GM12878 (cell line): ENCODE measurements around the gene TUBA3C. TPM values are rescaled to one million over a fixed set of nuclear protein-coding genes. Genes with fewer than 3 reads are reported as not detected.

ENCODE experiments used
- ATAC-seq: fragments of 200-7000 bp; cut with Tn5 transposase; 3 replicates; pipeline ENCODE4 v1.9.1; 2020; ENCODE audit warnings: mild to moderate bottlenecking, moderate library complexity
- BruUV-seq: library from RNA; stranded (reverse); fragments of 400-500 nt; replicated peaks from 2 replicates; lab custom pipeline; 2021; lab: Mats Ljungman, UMichigan
- CTCF ChIA-PET: fragments of 300-600 bp; sonication (Branson Sonifier 250); formaldehyde crosslinking; extraction: SDS; loops from one replicate; lab custom pipeline; 2021; ENCODE audit warnings: inconsistent platforms; lab: Yijun Ruan, JAX
- POLR2A ChIA-PET: fragments of 350-600 bp; formaldehyde crosslinking; extraction: SDS; loops from one replicate; lab custom pipeline; 2021; ENCODE audit warnings: inconsistent platforms; lab: Charles Lee
- RAD21 ChIA-PET: fragments of 300-600 bp; sonication (Branson Sonifier 250); formaldehyde crosslinking; loops from one replicate; lab custom pipeline; 2023; ENCODE audit warnings: antibody characterized with exemption; ENCODE audit not compliant: unreplicated experiment; lab: Charles Lee
- SMC1A ChIA-PET: fragments of 300-600 bp; sonication (Branson Sonifier 250); formaldehyde crosslinking; loops from one replicate; lab custom pipeline; 2023; ENCODE audit not compliant: unreplicated experiment, uncharacterized antibody; lab: Charles Lee
- DNase-seq: peaks from one replicate; pipeline ENCODE4 v3.0.0-alpha.2; 2011; ENCODE audit warnings: low read depth, low spot score
- FAIRE-seq: peaks from 3 replicates; lab custom pipeline; 2011; peaks lifted over from hg19 to GRCh38; lab: Jason Lieb, UNC
- H2AFZ ChIP-seq: 2 replicates; pipeline ENCODE4 v1.6.0; 2011; ENCODE audit warnings: low read depth, low read length, control low read depth; ENCODE audit not compliant: control insufficient read depth
- H3K27ac ChIP-seq: 2 replicates; pipeline ENCODE4 v1.5.1; 2011; ENCODE audit warnings: control low read depth; ENCODE audit not compliant: control insufficient read depth, insufficient read depth
- H3K27me3 ChIP-seq, 2 experiments: replicated peaks in 1 of 2; 2 replicates each; pipeline versions ENCODE4 v1.6.0 to v1.6.1; 2011; ENCODE audit warnings: low read length in 1 of 2; ENCODE audit not compliant: control insufficient read depth in 2 of 2, insufficient read depth in 2 of 2
- H3K36me3 ChIP-seq, 2 experiments: 2 replicates each; pipeline ENCODE4 v1.5.1; 2011; ENCODE audit warnings: low read length in 1 of 2; ENCODE audit not compliant: control insufficient read depth in 2 of 2, insufficient read depth in 2 of 2
- H3K4me1 ChIP-seq: 2 replicates; pipeline ENCODE4 v1.6.1; 2011; ENCODE audit warnings: mild to moderate bottlenecking, low read length, moderate library complexity, mixed read lengths; ENCODE audit not compliant: control insufficient read depth, insufficient read depth
- H3K4me2 ChIP-seq: 2 replicates; pipeline ENCODE4 v1.6.0; 2011; ENCODE audit warnings: control low read depth; ENCODE audit not compliant: control insufficient read depth, insufficient read depth
- H3K4me3 ChIP-seq: fragments of 200-600 bp; sonication (generic); 2 replicates; pipeline ENCODE4 v1.5.1; 2016
- H3K79me2 ChIP-seq: 2 replicates; pipeline ENCODE4 v1.6.0; 2011; ENCODE audit warnings: low read length; ENCODE audit not compliant: control insufficient read depth, insufficient read depth
- H3K9ac ChIP-seq: 2 replicates; pipeline ENCODE4 v1.8.0; 2011; ENCODE audit warnings: low read length, control low read depth, mixed read lengths; ENCODE audit not compliant: control insufficient read depth, insufficient read depth
- H3K9me3 ChIP-seq: replicated peaks from 3 replicates; pipeline ENCODE4 v1.5.1; 2011; ENCODE audit warnings: mild to moderate bottlenecking, low read length; ENCODE audit not compliant: control insufficient read depth, insufficient read depth
- H4K20me1 ChIP-seq: 2 replicates; pipeline ENCODE4 v1.6.0; 2011; ENCODE audit not compliant: control insufficient read depth, insufficient read depth
- ATF7 ChIP-seq: fragments of 450-650 bp; IDR thresholded peaks from 2 replicates; pipeline ENCODE4 v1.6.1; 2016; ENCODE audit warnings: low read depth, mild to moderate bottlenecking
- BCL11A ChIP-seq: IDR thresholded peaks from 2 replicates; pipeline ENCODE4 v1.6.1; 2011; ENCODE audit warnings: low read depth, low read length
- GATAD2B ChIP-seq: fragments of 450-650 bp; conservative IDR thresholded peaks from 2 replicates; pipeline ENCODE4 v1.6.1; 2017; ENCODE audit warnings: low read depth, mild to moderate bottlenecking, moderate library complexity
- JUNB ChIP-seq: IDR thresholded peaks from 2 replicates; pipeline ENCODE4 v1.6.1; 2016; ENCODE audit warnings: antibody characterized with exemption, mild to moderate bottlenecking
- KDM1A ChIP-seq: fragments of 200-600 bp; sonication (generic); IDR thresholded peaks from 2 replicates; pipeline ENCODE4 v1.6.1; 2016; ENCODE audit warnings: borderline replicate concordance
- KLF5 ChIP-seq: fragments of 450-650 bp; IDR thresholded peaks from 2 replicates; pipeline ENCODE4 v1.6.1; 2014; ENCODE audit warnings: mild to moderate bottlenecking; ENCODE audit not compliant: partially characterized antibody
- LARP7 ChIP-seq: fragments of 450-650 bp; IDR thresholded peaks from 2 replicates; pipeline ENCODE4 v1.6.1; 2017; ENCODE audit warnings: mild to moderate bottlenecking
- MAX ChIP-seq: IDR thresholded peaks from 2 replicates; pipeline ENCODE4 v1.6.1; 2012; ENCODE audit warnings: low read depth, low read length, improper control_type of control experiment
- MEF2A ChIP-seq: IDR thresholded peaks from 2 replicates; pipeline ENCODE4 v1.6.1; 2011; ENCODE audit warnings: low read depth, mild to moderate bottlenecking, low read length, moderate library complexity; ENCODE audit not compliant: insufficient read depth
- MYB ChIP-seq: fragments of 150-350 bp; IDR thresholded peaks from 2 replicates; pipeline ENCODE4 v1.6.1; 2014; ENCODE audit warnings: mild to moderate bottlenecking, low read depth, low read length, borderline replicate concordance
- NBN ChIP-seq: fragments of 450-650 bp; IDR thresholded peaks from 2 replicates; pipeline ENCODE4 v1.6.1; 2016
- PAX5 ChIP-seq: IDR thresholded peaks from 2 replicates; pipeline ENCODE4 v1.6.1; 2011; ENCODE audit warnings: low read depth, low read length, borderline replicate concordance
- PKNOX1 ChIP-seq: fragments of 450-650 bp; IDR thresholded peaks from 2 replicates; pipeline ENCODE4 v1.6.1; 2016; ENCODE audit warnings: mild to moderate bottlenecking
- RCOR1 ChIP-seq: conservative IDR thresholded peaks from 2 replicates; pipeline ENCODE4 v1.6.1; 2012; ENCODE audit warnings: low read depth, low read length, improper control_type of control experiment
- SUZ12 ChIP-seq: fragments of 200-600 bp; sonication (generic); IDR thresholded peaks from one replicate; pipeline ENCODE4 v1.6.1; 2018; ENCODE audit warnings: antibody characterized with exemption, mild to moderate bottlenecking; ENCODE audit not compliant: unreplicated experiment
- TBL1XR1 ChIP-seq: IDR thresholded peaks from 2 replicates; pipeline ENCODE4 v1.6.1; 2012; ENCODE audit warnings: low read depth, low read length, improper control_type of control experiment
- USF1 ChIP-seq: IDR thresholded peaks from 2 replicates; pipeline ENCODE4 v1.6.1; 2011; ENCODE audit warnings: borderline replicate concordance, low read depth, mild to moderate bottlenecking, moderate library complexity, mixed read lengths, low read length; ENCODE audit not compliant: insufficient read depth; ENCODE audit errors: extremely low read length
- ZNF207 ChIP-seq: fragments of 450-650 bp; IDR thresholded peaks from 2 replicates; pipeline ENCODE4 v1.6.1; 2014; ENCODE audit warnings: antibody characterized with exemption, mild to moderate bottlenecking, borderline replicate concordance
- ZNF622 ChIP-seq: fragments of 450-650 bp; IDR thresholded peaks from 2 replicates; pipeline ENCODE4 v1.6.1; 2017; ENCODE audit warnings: mild to moderate bottlenecking, inconsistent platforms
- ZSCAN29 ChIP-seq: fragments of 450-650 bp; IDR thresholded peaks from 2 replicates; pipeline ENCODE4 v1.6.1; 2017; ENCODE audit warnings: mild to moderate bottlenecking, moderate library complexity
- WGBS: methylation state at CpG from one replicate; pipeline ENCODE4 v1.1.6; 2016; ENCODE audit warnings: low lambda C conversion rate; ENCODE audit not compliant: insufficient replicate concordance, insufficient coverage; ENCODE audit errors: missing lambda C conversion rate; 5-methylcytosine and 5-hydroxymethylcytosine counted together
- in situ Hi-C: fragments of 300-500 bp; cut with MboI; formaldehyde crosslinking; loops from 9 replicates; pipeline ENCODE4 v1.14.3; 2018; ENCODE audit warnings: mixed read lengths
- intact Hi-C: fragments of 100-400 bp; cut with micrococcal nuclease; formaldehyde crosslinking; loops from one replicate; pipeline ENCODE4 v1.14.2; 2022; ENCODE audit not compliant: unreplicated experiment
- polyA plus RNA-seq, 11 experiments: library from polyadenylated mRNA; depleted of rRNA in 4 of 11; unstranded in 6 of 11; stranded (reverse) in 5 of 11; fragments of >200 nt; fragmentation: Nextera tagmentation in 4 of 11; fragmentation: Illumina TruSeq in 1 of 11; extraction: Ambion mirVana in 4 of 11; extraction: Trizol in 1 of 11; gene quantifications; 1 replicate in 1 of 11; 2 replicates in 10 of 11; pipeline versions ENCODE4 v1.2.1 to v1.2.3, GENCODE V29; 2011 to 2016; ENCODE audit warnings: inconsistent platforms in 2 of 11, missing spikeins in 2 of 11, low read depth in 1 of 11
- total RNA-seq, 4 experiments: library from RNA; depleted of rRNA in 3 of 4; stranded (reverse); fragments of >200 nt in 3 of 4; fragmentation: Illumina TruSeq in 1 of 4; extraction: Trizol in 1 of 4; gene quantifications; 2 replicates each; pipeline versions ENCODE4 v1.2.1 to v1.2.3, GENCODE V29; 2013 to 2021

The TUBA3C gene
- total and polyA plus RNA-seq, 10 of the 15 experiments (the other 5 are each of a cell fraction or from before 2014, with no cell fraction given) = 0.04 to 4.5 (median 0.31) TPM; not detected in 5

GRCh38 chr13:19169991-19170390 lies 11.6 kb downstream of the TUBA3C start:
- no peak overlapping the region for H3K4me3 ChIP-seq
- TF ChIP-seq ZSCAN29 (no peak), PKNOX1 (no peak), JUNB (no peak), RCOR1 (no peak), LARP7 (no peak), KDM1A (no peak), KLF5 (no peak), SUZ12 (no peak), TBL1XR1 (no peak), MEF2A (no peak), MYB (no peak), PAX5 (no peak), MAX (no peak), USF1 (no peak), ZNF207 (no peak), ATF7 (no peak), BCL11A (no peak), GATAD2B (no peak), NBN (no peak), ZNF622 (no peak)
- no peaks in the 10 kb centered on the region for H3K4me1 ChIP-seq
- no peaks in the 10 kb centered on the region for H3K36me3 ChIP-seq
- no peak overlapping the region for H3K4me2 ChIP-seq
- SMC1A ChIA-PET = no interaction called here
- BruUV-seq = no TSS peak
- H4K20me1 ChIP-seq = no peaks in the 10 kb centered on the region
- H3K9ac ChIP-seq = no peak overlapping the region
- H2AFZ ChIP-seq = no peak overlapping the region
- H3K27me3 ChIP-seq = no peaks in the 10 kb centered on the region
- H3K27ac ChIP-seq = no peak overlapping the region
- in situ Hi-C loops = no loop called here
- H3K79me2 ChIP-seq = no peaks in the 10 kb centered on the region
- no peak for ATAC-seq
- no peak for DNase-seq
- WGBS = 15% methylated on average over 4 of the region's 4 CpGs
- RAD21 ChIA-PET = no interaction called here
- intact Hi-C loops = no loop called here
- no peak for FAIRE-seq
- POLR2A ChIA-PET = no interaction called here
- CTCF ChIA-PET = interaction anchor here (1.6 kb wide), 1 partner anchor 12 kb away, joined by 3 read pairs; no protein-coding TSS in a partner anchor
- H3K9me3 ChIP-seq = no peaks in the 10 kb centered on the region; the same call in 2 of the 3 replicates
